GM12878 (cell line): ENCODE results near the gene ARHGAP40. TPM values are rescaled to one million over a fixed set of nuclear protein-coding genes. Genes with fewer than 3 reads are reported as not detected.

Experiments
- ATAC-seq: fragments of 200-7000 bp; cut with Tn5 transposase; 3 replicates; pipeline ENCODE4 v1.9.1; 2020; ENCODE audit warnings: mild to moderate bottlenecking, moderate library complexity
- BruUV-seq: library from RNA; stranded (reverse); fragments of 400-500 nt; replicated peaks from 2 replicates; lab custom pipeline; 2021; lab: Mats Ljungman, UMichigan
- CTCF ChIA-PET: fragments of 300-600 bp; sonication (Branson Sonifier 250); formaldehyde crosslinking; extraction: SDS; loops from one replicate; lab custom pipeline; 2021; ENCODE audit warnings: inconsistent platforms; lab: Yijun Ruan, JAX
- POLR2A ChIA-PET: fragments of 350-600 bp; formaldehyde crosslinking; extraction: SDS; loops from one replicate; lab custom pipeline; 2021; ENCODE audit warnings: inconsistent platforms; lab: Charles Lee
- RAD21 ChIA-PET: fragments of 300-600 bp; sonication (Branson Sonifier 250); formaldehyde crosslinking; loops from one replicate; lab custom pipeline; 2023; ENCODE audit warnings: antibody characterized with exemption; ENCODE audit not compliant: unreplicated experiment; lab: Charles Lee
- SMC1A ChIA-PET: fragments of 300-600 bp; sonication (Branson Sonifier 250); formaldehyde crosslinking; loops from one replicate; lab custom pipeline; 2023; ENCODE audit not compliant: unreplicated experiment, uncharacterized antibody; lab: Charles Lee
- DNase-seq: peaks from one replicate; pipeline ENCODE4 v3.0.0-alpha.2; 2011; ENCODE audit warnings: low read depth, low spot score
- FAIRE-seq: peaks from 3 replicates; lab custom pipeline; 2011; peaks lifted over from hg19 to GRCh38; lab: Jason Lieb, UNC
- H2AFZ ChIP-seq: 2 replicates; pipeline ENCODE4 v1.6.0; 2011; ENCODE audit warnings: low read depth, low read length, control low read depth; ENCODE audit not compliant: control insufficient read depth
- H3K27ac ChIP-seq: 2 replicates; pipeline ENCODE4 v1.5.1; 2011; ENCODE audit warnings: control low read depth; ENCODE audit not compliant: control insufficient read depth, insufficient read depth
- H3K27me3 ChIP-seq, 2 experiments: replicated peaks in 1 of 2; 2 replicates each; pipeline versions ENCODE4 v1.6.0 to v1.6.1; 2011; ENCODE audit warnings: low read length in 1 of 2; ENCODE audit not compliant: control insufficient read depth in 2 of 2, insufficient read depth in 2 of 2
- H3K36me3 ChIP-seq, 2 experiments: 2 replicates each; pipeline ENCODE4 v1.5.1; 2011; ENCODE audit warnings: low read length in 1 of 2; ENCODE audit not compliant: control insufficient read depth in 2 of 2, insufficient read depth in 2 of 2
- H3K4me1 ChIP-seq: 2 replicates; pipeline ENCODE4 v1.6.1; 2011; ENCODE audit warnings: mild to moderate bottlenecking, low read length, moderate library complexity, mixed read lengths; ENCODE audit not compliant: control insufficient read depth, insufficient read depth
- H3K4me2 ChIP-seq: 2 replicates; pipeline ENCODE4 v1.6.0; 2011; ENCODE audit warnings: control low read depth; ENCODE audit not compliant: control insufficient read depth, insufficient read depth
- H3K4me3 ChIP-seq: fragments of 200-600 bp; sonication (generic); 2 replicates; pipeline ENCODE4 v1.5.1; 2016
- H3K79me2 ChIP-seq: 2 replicates; pipeline ENCODE4 v1.6.0; 2011; ENCODE audit warnings: low read length; ENCODE audit not compliant: control insufficient read depth, insufficient read depth
- H3K9ac ChIP-seq: 2 replicates; pipeline ENCODE4 v1.8.0; 2011; ENCODE audit warnings: low read length, control low read depth, mixed read lengths; ENCODE audit not compliant: control insufficient read depth, insufficient read depth
- H3K9me3 ChIP-seq: replicated peaks from 3 replicates; pipeline ENCODE4 v1.5.1; 2011; ENCODE audit warnings: mild to moderate bottlenecking, low read length; ENCODE audit not compliant: control insufficient read depth, insufficient read depth
- H4K20me1 ChIP-seq: 2 replicates; pipeline ENCODE4 v1.6.0; 2011; ENCODE audit not compliant: control insufficient read depth, insufficient read depth
- ATF3 ChIP-seq: IDR thresholded peaks from 2 replicates; pipeline ENCODE4 v1.6.1; 2011; ENCODE audit warnings: low read depth, mild to moderate bottlenecking, low read length, moderate library complexity, borderline replicate concordance; ENCODE audit errors: extremely low read depth
- ATF7 ChIP-seq: fragments of 450-650 bp; IDR thresholded peaks from 2 replicates; pipeline ENCODE4 v1.6.1; 2016; ENCODE audit warnings: low read depth, mild to moderate bottlenecking
- CEBPB ChIP-seq, 2 experiments: fragments of 150-350 bp in 1 of 2; IDR thresholded peaks; 2 replicates each; pipeline ENCODE4 v1.6.1; 2012 to 2014; ENCODE audit warnings: low read depth in 2 of 2, low read length in 2 of 2, borderline replicate concordance in 1 of 2, inconsistent platforms in 1 of 2
- E4F1 ChIP-seq: fragments of 450-650 bp; IDR thresholded peaks from 2 replicates; pipeline ENCODE4 v1.6.1; 2018; ENCODE audit warnings: borderline replicate concordance, mild to moderate bottlenecking; ENCODE audit not compliant: partially characterized antibody
- EGR1 ChIP-seq, 2 experiments: IDR thresholded peaks; 1 replicate in 1 of 2; 2 replicates in 1 of 2; pipeline ENCODE4 v1.6.1; 2011 to 2012; ENCODE audit warnings: low read depth in 2 of 2, low read length in 2 of 2, borderline replicate concordance in 1 of 2, mild to moderate bottlenecking in 1 of 2, moderate library complexity in 1 of 2
- EP300 ChIP-seq, 2 experiments: fragments of 150-350 bp in 1 of 2; IDR thresholded peaks; 2 replicates each; pipeline ENCODE4 v1.6.1; 2011 to 2012; ENCODE audit warnings: low read depth in 2 of 2, low read length in 2 of 2, borderline replicate concordance in 1 of 2, improper control_type of control experiment in 1 of 2, inconsistent platforms in 1 of 2; ENCODE audit not compliant: control insufficient read depth in 1 of 2
- IKZF1 ChIP-seq: fragments of 450-650 bp; conservative IDR thresholded peaks from 2 replicates; pipeline ENCODE4 v1.6.1; 2017; ENCODE audit warnings: antibody characterized with exemption, mild to moderate bottlenecking
- KDM1A ChIP-seq: fragments of 200-600 bp; sonication (generic); IDR thresholded peaks from 2 replicates; pipeline ENCODE4 v1.6.1; 2016; ENCODE audit warnings: borderline replicate concordance
- NFXL1 ChIP-seq: fragments of 450-650 bp; IDR thresholded peaks from 2 replicates; pipeline ENCODE4 v1.6.1; 2017; ENCODE audit warnings: antibody characterized with exemption, mild to moderate bottlenecking, borderline replicate concordance
- NR2C1 ChIP-seq: fragments of 450-650 bp; IDR thresholded peaks from 2 replicates; pipeline ENCODE4 v1.6.1; 2017; ENCODE audit warnings: antibody characterized with exemption, mild to moderate bottlenecking, moderate library complexity
- PML ChIP-seq: IDR thresholded peaks from 2 replicates; pipeline ENCODE4 v1.6.1; 2012; ENCODE audit warnings: low read length, inconsistent platforms
- RAD51 ChIP-seq: fragments of 450-650 bp; IDR thresholded peaks from 2 replicates; pipeline ENCODE4 v1.6.1; 2016; ENCODE audit warnings: moderate library complexity, mild to moderate bottlenecking, inconsistent platforms
- RBBP5 ChIP-seq: fragments of 200-600 bp; sonication (generic); conservative IDR thresholded peaks from 2 replicates; pipeline ENCODE4 v1.6.1; 2016
- SIX5 ChIP-seq: IDR thresholded peaks from 2 replicates; pipeline ENCODE4 v1.6.1; 2011; ENCODE audit warnings: mild to moderate bottlenecking, low read depth, low read length, moderate library complexity; ENCODE audit not compliant: severe bottlenecking
- STAT1 ChIP-seq: fragments of 450-650 bp; conservative IDR thresholded peaks from 2 replicates; pipeline ENCODE4 v1.6.1; 2014; ENCODE audit warnings: antibody characterized with exemption, mild to moderate bottlenecking
- SUPT20H ChIP-seq: IDR thresholded peaks from 2 replicates; pipeline ENCODE4 v1.6.1; 2011; ENCODE audit warnings: low read depth, mild to moderate bottlenecking, low read length, moderate library complexity, borderline replicate concordance; ENCODE audit not compliant: control insufficient read depth
- WGBS: methylation state at CpG from one replicate; pipeline ENCODE4 v1.1.6; 2016; ENCODE audit warnings: low lambda C conversion rate; ENCODE audit not compliant: insufficient replicate concordance, insufficient coverage; ENCODE audit errors: missing lambda C conversion rate; 5-methylcytosine and 5-hydroxymethylcytosine counted together
- in situ Hi-C: fragments of 300-500 bp; cut with MboI; formaldehyde crosslinking; loops from 9 replicates; pipeline ENCODE4 v1.14.3; 2018; ENCODE audit warnings: mixed read lengths
- intact Hi-C: fragments of 100-400 bp; cut with micrococcal nuclease; formaldehyde crosslinking; loops from one replicate; pipeline ENCODE4 v1.14.2; 2022; ENCODE audit not compliant: unreplicated experiment
- polyA plus RNA-seq, 11 experiments: library from polyadenylated mRNA; depleted of rRNA in 4 of 11; unstranded in 6 of 11; stranded (reverse) in 5 of 11; fragments of >200 nt; fragmentation: Nextera tagmentation in 4 of 11; fragmentation: Illumina TruSeq in 1 of 11; extraction: Ambion mirVana in 4 of 11; extraction: Trizol in 1 of 11; gene quantifications; 1 replicate in 1 of 11; 2 replicates in 10 of 11; pipeline versions ENCODE4 v1.2.1 to v1.2.3, GENCODE V29; 2011 to 2016; ENCODE audit warnings: inconsistent platforms in 2 of 11, missing spikeins in 2 of 11, low read depth in 1 of 11
- total RNA-seq, 4 experiments: library from RNA; depleted of rRNA in 3 of 4; stranded (reverse); fragments of >200 nt in 3 of 4; fragmentation: Illumina TruSeq in 1 of 4; extraction: Trizol in 1 of 4; gene quantifications; 2 replicates each; pipeline versions ENCODE4 v1.2.1 to v1.2.3, GENCODE V29; 2013 to 2021
- TF ChIP-seq, protein P1 (sequence below): fragments of 450-650 bp; conservative IDR thresholded peaks from 2 replicates; pipeline ENCODE4 v1.6.1; 2017; ENCODE audit warnings: mild to moderate bottlenecking, moderate library complexity

The ARHGAP40 gene
- total and polyA plus RNA-seq, 10 of the 15 experiments (the other 5 are each of a cell fraction or from before 2014, with no cell fraction given) = 0.06 to 0.07 TPM; not detected in 8

DNA sequence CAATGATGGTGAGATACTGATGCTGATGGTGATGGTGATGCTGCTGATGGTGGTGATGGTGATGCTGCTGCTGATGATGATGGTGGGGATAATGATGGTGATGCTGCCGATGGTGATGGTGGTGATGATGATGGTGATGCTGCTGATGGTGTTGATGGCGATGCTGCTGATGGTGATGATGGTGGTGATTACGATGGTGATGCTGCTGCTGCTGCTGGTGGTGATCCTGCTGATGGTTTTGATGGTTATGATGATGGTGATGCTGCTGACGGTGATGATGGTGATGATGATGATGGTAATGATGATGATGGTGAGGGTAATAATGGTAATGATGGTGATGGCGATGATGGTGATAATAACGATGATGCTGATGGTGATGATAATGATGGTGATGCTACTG is 50.0 kb downstream of the ARHGAP40 start (continued):
- TF ChIP-seq E4F1 (no peak), STAT1 (no peak), RBBP5 (no peak)

DNA sequence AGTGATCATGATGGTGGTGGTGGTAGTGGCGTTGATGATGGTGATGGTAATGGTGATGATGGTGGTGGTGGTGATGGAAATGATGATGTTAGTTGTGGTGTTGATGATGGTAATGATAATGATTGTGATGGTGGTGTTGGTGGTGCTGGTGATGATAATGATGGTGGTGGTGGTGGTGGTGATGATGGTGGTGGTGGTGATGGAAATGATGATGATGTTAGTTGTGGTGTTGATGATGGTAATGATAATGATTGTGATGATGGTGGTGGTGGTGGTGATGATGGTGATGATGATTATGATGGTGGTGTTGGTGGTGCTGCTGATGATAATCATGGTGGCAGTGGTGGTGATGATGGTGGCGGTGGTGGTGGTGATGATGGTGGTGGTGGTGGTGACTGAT is 51.4 kb downstream of the ARHGAP40 start:
- H3K9ac ChIP-seq = no peak overlapping the region
- no peak overlapping the region for H3K4me2 ChIP-seq
- H3K27ac ChIP-seq = no peak overlapping the region
- intact Hi-C loops = no loop called here
- no peak for ATAC-seq
- no peak overlapping the region for H3K4me3 ChIP-seq
- in situ Hi-C loops = no loop called here
- ChIA-PET CTCF (no interaction called here), RAD21 (no interaction called here), SMC1A (no interaction called here), POLR2A (no interaction called here)
- H3K79me2 ChIP-seq = no peaks in the 10 kb centered on the region
- 40% methylated on average over 2 of the region's 2 CpGs for WGBS
- FAIRE-seq = no peak
- H3K9me3 ChIP-seq = no peaks in the 10 kb centered on the region
- DNase-seq = no peak
- H3K4me1 ChIP-seq = no peaks in the 10 kb centered on the region; the same call in 1 of the 2 replicates
- H2AFZ ChIP-seq = no peak overlapping the region
- H3K36me3 ChIP-seq = no peaks in the 10 kb centered on the region
- H4K20me1 ChIP-seq = no peaks in the 10 kb centered on the region
- H3K27me3 ChIP-seq = no peaks in the 10 kb centered on the region; a peak in 1 of 4 replicates
- BruUV-seq = no TSS peak
- TF ChIP-seq NR2C1 = no peak
- TF ChIP-seq EGR1 (IDR thresholded peaks at IDR 0.05; ENCODE audit: borderline replicate concordance in 1 of 2, low read depth in 2 of 2, low read length in 2 of 2) = no peak
- no peak for TF ChIP-seq ATF7
- TF ChIP-seq KDM1A = no peak
- TF ChIP-seq CEBPB (IDR thresholded peaks at IDR 0.05; ENCODE audit: borderline replicate concordance in 1 of 2, low read depth in 2 of 2, low read length in 2 of 2) = no peak
- no peak for TF ChIP-seq RAD51
- TF ChIP-seq NFXL1 = no peak
- no peak for TF ChIP-seq IKZF1
- no peak for TF ChIP-seq SIX5
- TF ChIP-seq PML = no peak
- TF ChIP-seq, protein P1, sequence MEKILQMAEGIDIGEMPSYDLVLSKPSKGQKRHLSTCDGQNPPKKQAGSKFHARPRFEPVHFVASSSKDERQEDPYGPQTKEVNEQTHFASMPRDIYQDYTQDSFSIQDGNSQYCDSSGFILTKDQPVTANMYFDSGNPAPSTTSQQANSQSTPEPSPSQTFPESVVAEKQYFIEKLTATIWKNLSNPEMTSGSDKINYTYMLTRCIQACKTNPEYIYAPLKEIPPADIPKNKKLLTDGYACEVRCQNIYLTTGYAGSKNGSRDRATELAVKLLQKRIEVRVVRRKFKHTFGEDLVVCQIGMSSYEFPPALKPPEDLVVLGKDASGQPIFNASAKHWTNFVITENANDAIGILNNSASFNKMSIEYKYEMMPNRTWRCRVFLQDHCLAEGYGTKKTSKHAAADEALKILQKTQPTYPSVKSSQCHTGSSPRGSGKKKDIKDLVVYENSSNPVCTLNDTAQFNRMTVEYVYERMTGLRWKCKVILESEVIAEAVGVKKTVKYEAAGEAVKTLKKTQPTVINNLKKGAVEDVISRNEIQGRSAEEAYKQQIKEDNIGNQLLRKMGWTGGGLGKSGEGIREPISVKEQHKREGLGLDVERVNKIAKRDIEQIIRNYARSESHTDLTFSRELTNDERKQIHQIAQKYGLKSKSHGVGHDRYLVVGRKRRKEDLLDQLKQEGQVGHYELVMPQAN = no peak
- no peak for TF ChIP-seq SUPT20H
- no peak for TF ChIP-seq EP300 (IDR thresholded peaks at IDR 0.05; ENCODE audit: borderline replicate concordance in 1 of 2, control insufficient read depth in 1 of 2, low read depth in 2 of 2, low read length in 2 of 2)
- TF ChIP-seq ATF3 = no peak
